ENCODE results near the gene KRT82. TPM values are rescaled to one million over a fixed set of nuclear protein-coding genes. Genes with fewer than 3 reads are reported as not detected.

Gene KRT82
- total RNA-seq, 4 donors from 2014 or later: not detected

GRCh38 chr12:52400906-52401305 is 5.2 kb downstream of the KRT82 start:
- TF ChIP-seq CTCF (IDR thresholded peaks at IDR 0.05): no peak
- no peak for ATAC-seq (ENCODE audit: low FRiP score)
- DNase-seq (ENCODE audit: low spot score): no peak

GRCh38 chr12:52399756-52400155 is 6.4 kb downstream of the KRT82 start:
- no peak for TF ChIP-seq CTCF (IDR thresholded peaks at IDR 0.05)
- DNase-seq (ENCODE audit: low spot score) (no peak), ATAC-seq (ENCODE audit: low FRiP score) (no peak)

- ATAC-seq (ENCODE audit: low FRiP score) (no peak), DNase-seq (ENCODE audit: low spot score) (no peak)
- TF ChIP-seq CTCF (IDR thresholded peaks at IDR 0.05): no peak
Observed at GRCh38 chr12:52398176-52398575, 8.0 kb downstream of the KRT82 start.

GRCh38 chr12:52396656-52397055 is 9.5 kb downstream of the KRT82 start:
- DNase-seq (ENCODE audit: low spot score): no peak
- no peak for TF ChIP-seq CTCF (IDR thresholded peaks at IDR 0.05)
- no peak for ATAC-seq (ENCODE audit: low FRiP score)

GRCh38 chr12:52395761-52396434 is 10.2 kb downstream of the KRT82 start:
- ATAC-seq (ENCODE audit: low FRiP score) (peak; percentile 53), DNase-seq (ENCODE audit: low spot score) (no peak)
- TF ChIP-seq CTCF (IDR thresholded peaks at IDR 0.05): no peak

- no peak for TF ChIP-seq CTCF (IDR thresholded peaks at IDR 0.05)
- no peak for ATAC-seq (ENCODE audit: low FRiP score)
- no peak for DNase-seq (ENCODE audit: low spot score)
Observed at GRCh38 chr12:52394836-52395405, 11.2 kb downstream of the KRT82 start.

GRCh38 chr12:52392465-52393007 is 13.6 kb downstream of the KRT82 start:
- no peak for TF ChIP-seq CTCF (IDR thresholded peaks at IDR 0.05)
- ATAC-seq (ENCODE audit: low FRiP score) (no peak), DNase-seq (ENCODE audit: low spot score) (no peak)
